ENCODE results near the gene SYNE1. TPM values are rescaled to one million over a fixed set of nuclear protein-coding genes. Genes with fewer than 3 reads are reported as not detected.

SYNE1 gene
- total RNA-seq, 4 donors from 2014 or later: 7.4 to 66.4 (median 20.7) TPM

DNA sequence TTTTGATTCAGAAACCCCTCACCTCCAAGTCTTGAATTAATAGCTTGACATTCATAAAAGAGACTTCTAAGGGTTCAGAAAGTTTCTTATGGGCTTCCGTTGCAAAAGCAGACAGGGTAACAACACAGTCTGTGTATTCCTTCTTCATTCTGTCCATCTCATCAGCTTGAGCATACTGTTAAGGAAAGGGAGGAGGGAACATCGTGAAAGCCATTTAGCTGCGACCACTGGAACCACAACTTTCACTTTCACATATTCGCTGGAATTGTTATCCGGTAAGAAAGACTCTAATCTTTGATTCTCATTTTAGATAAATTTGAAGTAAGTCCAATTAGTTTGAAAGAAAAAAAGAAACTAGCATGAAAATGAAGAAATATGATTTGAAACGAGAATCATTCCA lies 174.4 kb downstream of the SYNE1 start:
- no peaks in the 10 kb centered on the region for H3K36me3 ChIP-seq
- intact Hi-C loops (cut with DNase I): no loop called here
- whole genome bisulfite sequencing, 2 donors: 37 to 57% methylated on average over 6 of the region's 6 CpGs
- H3K9me3 ChIP-seq: no peaks in the 10 kb centered on the region
- no peak overlapping the region for H3K27ac ChIP-seq
- H3K4me3 ChIP-seq: peak overlapping the region in 3 of 4 donors; percentile 16 to 34 (median 18)
- TF ChIP-seq POLR2A (IDR thresholded peaks at IDR 0.05): no peak
- TF ChIP-seq, protein P1, sequence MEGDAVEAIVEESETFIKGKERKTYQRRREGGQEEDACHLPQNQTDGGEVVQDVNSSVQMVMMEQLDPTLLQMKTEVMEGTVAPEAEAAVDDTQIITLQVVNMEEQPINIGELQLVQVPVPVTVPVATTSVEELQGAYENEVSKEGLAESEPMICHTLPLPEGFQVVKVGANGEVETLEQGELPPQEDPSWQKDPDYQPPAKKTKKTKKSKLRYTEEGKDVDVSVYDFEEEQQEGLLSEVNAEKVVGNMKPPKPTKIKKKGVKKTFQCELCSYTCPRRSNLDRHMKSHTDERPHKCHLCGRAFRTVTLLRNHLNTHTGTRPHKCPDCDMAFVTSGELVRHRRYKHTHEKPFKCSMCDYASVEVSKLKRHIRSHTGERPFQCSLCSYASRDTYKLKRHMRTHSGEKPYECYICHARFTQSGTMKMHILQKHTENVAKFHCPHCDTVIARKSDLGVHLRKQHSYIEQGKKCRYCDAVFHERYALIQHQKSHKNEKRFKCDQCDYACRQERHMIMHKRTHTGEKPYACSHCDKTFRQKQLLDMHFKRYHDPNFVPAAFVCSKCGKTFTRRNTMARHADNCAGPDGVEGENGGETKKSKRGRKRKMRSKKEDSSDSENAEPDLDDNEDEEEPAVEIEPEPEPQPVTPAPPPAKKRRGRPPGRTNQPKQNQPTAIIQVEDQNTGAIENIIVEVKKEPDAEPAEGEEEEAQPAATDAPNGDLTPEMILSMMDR (IDR thresholded peaks at IDR 0.05): no peak
- no peak for DNase-seq
- no peaks in the 10 kb centered on the region for H3K27me3 ChIP-seq
- no peaks in the 10 kb centered on the region for H3K4me1 ChIP-seq

DNA sequence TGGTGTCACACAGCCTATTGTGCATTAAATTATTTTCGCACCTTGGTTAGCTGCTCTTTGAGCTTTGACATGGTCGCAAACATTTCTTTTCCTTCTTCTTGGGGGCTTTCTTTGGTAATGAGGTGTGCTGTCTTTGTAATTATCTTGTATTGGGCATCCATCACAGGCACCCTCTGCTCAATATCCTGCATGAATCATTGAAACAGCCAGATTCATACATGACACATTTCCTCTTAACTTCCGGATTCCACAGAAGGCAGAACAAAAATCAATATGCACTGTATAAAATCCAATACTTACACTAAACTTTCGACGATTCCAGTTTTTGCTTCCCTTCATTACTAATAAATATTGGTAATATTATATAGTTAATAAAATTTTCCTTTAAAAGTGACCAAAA lies 175.6 kb downstream of the SYNE1 start:
- no peak for TF ChIP-seq POLR2A (IDR thresholded peaks at IDR 0.05)
- TF ChIP-seq, protein P1 (IDR thresholded peaks at IDR 0.05): no peak
- H3K27me3 ChIP-seq: no peaks in the 10 kb centered on the region
- WGBS, 2 donors: 70% methylated on average over 5 of the region's 5 CpGs
- no peak for DNase-seq
- H3K4me3 ChIP-seq: no peak overlapping the region
- H3K36me3 ChIP-seq: no peaks in the 10 kb centered on the region
- intact Hi-C loops (cut with DNase I): no loop called here
- H3K9me3 ChIP-seq: no peaks in the 10 kb centered on the region
- H3K4me1 ChIP-seq: no peaks in the 10 kb centered on the region
- H3K27ac ChIP-seq: no peak overlapping the region

DNA sequence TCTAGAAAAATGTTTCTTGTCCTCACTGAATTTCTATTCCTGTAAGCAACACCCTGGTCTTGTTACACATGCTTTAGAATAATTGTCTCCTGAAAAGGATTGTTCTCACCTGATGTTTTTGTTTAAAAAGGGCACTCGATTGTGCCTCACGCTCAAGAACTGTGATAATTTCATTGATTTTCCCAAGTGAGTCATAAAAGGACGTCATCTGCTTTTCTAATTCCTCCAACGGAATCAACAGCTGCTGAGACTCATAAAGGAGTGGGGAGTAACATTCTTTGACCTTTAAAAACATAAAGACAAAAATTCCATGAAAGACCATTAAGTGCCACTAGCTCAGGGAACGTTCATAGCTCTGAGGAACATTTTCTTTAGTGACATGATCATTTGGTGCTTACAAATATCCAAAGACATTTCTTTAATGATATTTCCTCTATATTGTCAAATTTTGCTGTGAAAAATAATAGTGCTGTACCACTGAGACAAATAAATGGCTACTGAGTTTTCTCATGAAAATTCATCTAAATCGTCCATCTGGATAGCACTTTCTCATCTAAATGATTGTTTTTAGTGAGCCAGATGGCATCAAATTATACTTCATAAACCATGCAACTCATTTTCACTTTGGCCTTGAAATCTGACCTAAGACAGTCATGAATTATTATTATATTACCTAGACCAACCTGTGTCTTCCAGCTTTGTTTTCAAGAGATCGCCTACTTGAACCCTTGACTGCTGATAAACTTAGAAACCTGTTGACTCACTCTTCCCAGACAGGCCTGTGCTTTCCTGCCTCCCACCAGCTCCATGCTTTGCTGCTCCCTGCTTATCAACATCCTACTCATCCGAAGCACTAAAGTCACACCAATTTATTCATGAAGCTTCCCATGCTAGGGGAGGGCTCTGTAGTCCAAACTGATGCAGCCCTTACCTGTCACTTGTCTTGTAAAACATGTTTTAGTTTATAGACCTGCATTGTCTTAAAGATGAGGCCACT lies 178.2 kb downstream of the SYNE1 start:
- intact Hi-C loops (cut with DNase I): no loop called here
- Histone ChIP-seq H3K4me3 (no peak overlapping the region), H3K27me3 (no peaks in the 10 kb centered on the region), H3K36me3 (no peaks in the 10 kb centered on the region), H3K4me1 (no peaks in the 10 kb centered on the region), H3K9me3 (no peaks in the 10 kb centered on the region), H3K27ac (no peak overlapping the region)
- TF ChIP-seq POLR2A (IDR thresholded peaks at IDR 0.05): no peak
- TF ChIP-seq, protein P1 (IDR thresholded peaks at IDR 0.05): no peak
- no peak for DNase-seq
- WGBS, 2 donors: 48 to 58% methylated on average over 8 of the region's 8 CpGs

DNA sequence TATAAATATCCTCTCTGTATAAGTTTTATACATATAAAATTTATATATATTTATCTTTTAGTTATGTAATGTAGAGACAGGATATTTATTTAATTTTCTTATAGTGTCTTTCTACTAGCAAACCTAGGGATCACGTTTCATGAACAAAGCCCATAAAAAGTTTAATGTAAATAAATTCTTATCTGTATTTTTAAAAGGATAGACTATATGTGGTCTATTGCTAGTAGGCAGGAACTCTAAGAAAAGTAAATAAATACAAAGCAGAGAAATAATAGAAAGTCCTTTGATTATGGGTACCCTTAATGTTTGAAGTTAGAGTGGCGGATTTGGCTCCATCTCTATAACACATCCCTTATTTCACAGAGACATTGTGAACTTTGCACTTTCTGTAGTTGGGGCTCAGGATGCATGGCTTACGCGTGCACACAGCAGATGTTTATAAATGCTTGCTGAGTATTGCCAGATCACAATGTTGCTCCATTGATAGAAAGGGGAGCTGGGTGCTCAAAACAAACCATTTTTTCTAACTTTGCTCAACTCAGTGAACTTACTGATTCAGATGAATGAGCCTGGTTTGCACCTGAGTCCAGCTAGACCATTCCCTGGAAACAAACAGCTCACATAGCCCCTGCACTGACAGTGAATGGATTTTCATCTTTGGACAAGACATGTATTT lies 179.1 kb downstream of the SYNE1 start:
- no peak overlapping the region for H3K4me3 ChIP-seq
- no peak for TF ChIP-seq POLR2A (IDR thresholded peaks at IDR 0.05)
- TF ChIP-seq, protein P1 (IDR thresholded peaks at IDR 0.05): no peak
- H3K27me3 ChIP-seq: no peaks in the 10 kb centered on the region
- WGBS, 2 donors: 59 to 71% methylated on average over 3 to 4 of the region's 4 CpGs
- no peaks in the 10 kb centered on the region for H3K4me1 ChIP-seq
- H3K9me3 ChIP-seq: no peaks in the 10 kb centered on the region
- H3K27ac ChIP-seq: no peak overlapping the region
- no peaks in the 10 kb centered on the region for H3K36me3 ChIP-seq
- intact Hi-C loops (cut with DNase I): no loop called here
- DNase-seq: no peak

DNA sequence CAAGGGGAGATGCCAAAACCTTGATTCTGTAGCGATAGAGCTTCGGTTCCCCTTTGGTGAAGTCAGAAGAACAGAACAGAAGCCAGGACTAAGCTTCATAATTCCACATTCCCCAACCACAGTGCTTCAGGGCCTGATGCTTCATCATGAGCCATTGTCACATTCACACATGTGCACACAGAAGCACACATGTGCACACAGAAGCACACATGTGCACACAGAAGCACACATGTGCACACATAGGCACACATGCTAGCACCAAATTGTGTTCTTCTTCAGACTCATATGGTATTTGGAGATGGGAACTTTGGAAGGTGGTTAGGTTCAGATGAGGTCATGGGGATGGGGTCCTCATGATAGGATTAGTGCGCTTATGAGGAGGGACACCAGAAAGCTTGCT lies 183.2 kb downstream of the SYNE1 start:
- Histone ChIP-seq H3K36me3 (no peaks in the 10 kb centered on the region), H3K27me3 (no peaks in the 10 kb centered on the region), H3K4me1 (no peaks in the 10 kb centered on the region), H3K4me3 (no peak overlapping the region), H3K27ac (no peak overlapping the region), H3K9me3 (no peaks in the 10 kb centered on the region)
- DNase-seq: no peak
- intact Hi-C loops (cut with DNase I): no loop called here
- TF ChIP-seq POLR2A (IDR thresholded peaks at IDR 0.05): no peak
- TF ChIP-seq, protein P1 (IDR thresholded peaks at IDR 0.05): no peak
- 87 to 88% methylated on average over 3 of the region's 3 CpGs for WGBS, 2 donors
